Skeletal muscle tissue (tissue), 5 donors: Measurements from ENCODE around the gene ZNF541. TPM values are rescaled to one million over a fixed set of nuclear protein-coding genes. Genes with fewer than 3 reads are reported as not detected.

Source experiments
- H3K27ac ChIP-seq: one replicate; pipeline ENCODE4 v1.7.0; 2013; ENCODE audit warnings: mild to moderate bottlenecking, low read depth, low read length, inconsistent platforms
- H3K27me3 ChIP-seq, 3 donors: one replicate each; pipeline ENCODE4 v1.7.0; 2013; ENCODE audit warnings: low read length in 3 of 3; ENCODE audit not compliant: control insufficient read depth in 3 of 3, insufficient read depth in 3 of 3
- H3K36me3 ChIP-seq, 3 donors: one replicate each; pipeline ENCODE4 v1.7.0; 2013; ENCODE audit warnings: low read length in 3 of 3; ENCODE audit not compliant: control insufficient read depth in 3 of 3, insufficient read depth in 3 of 3
- H3K4me1 ChIP-seq, 3 donors: one replicate each; pipeline ENCODE4 v1.7.0; 2013; ENCODE audit warnings: low read length in 3 of 3, mild to moderate bottlenecking in 3 of 3; ENCODE audit not compliant: control insufficient read depth in 3 of 3, insufficient read depth in 3 of 3
- H3K4me3 ChIP-seq, 3 donors: one replicate each; pipeline ENCODE4 v1.7.0; 2013; ENCODE audit warnings: low read length in 3 of 3
- H3K9ac ChIP-seq, 3 donors: one replicate each; pipeline ENCODE4 v1.7.0; 2013; ENCODE audit warnings: low read length in 3 of 3, mild to moderate bottlenecking in 3 of 3, moderate library complexity in 2 of 3, low read depth in 1 of 3
- H3K9me3 ChIP-seq, 3 donors: one replicate each; pipeline ENCODE4 v1.7.0; 2013; ENCODE audit warnings: low read length in 3 of 3; ENCODE audit not compliant: control insufficient read depth in 3 of 3
- small RNA-seq: library from RNA; depleted of rRNA; stranded (forward); fragments of <200 nt; gene quantifications from one replicate; pipeline ENCODE3, GENCODE V24; 2014
- total RNA-seq: library from RNA; depleted of rRNA; stranded (reverse); fragments of >200 nt; gene quantifications from one replicate; pipeline ENCODE4 v1.2.3, GENCODE V29; 2014
- donor health status: Osteomylitis.

ZNF541 gene
- total RNA-seq, 1 donor from 2014 or later = not detected

- H3K9ac ChIP-seq = no peak overlapping the region
- no peak overlapping the region for H3K27ac ChIP-seq
- no peaks in the 10 kb centered on the region for H3K4me1 ChIP-seq
- H3K9me3 ChIP-seq = no peaks in the 10 kb centered on the region
- H3K36me3 ChIP-seq = no peaks in the 10 kb centered on the region
- no peak overlapping the region for H3K4me3 ChIP-seq
- peaks cover 0 to 3% (median 0%) of the 10 kb centered on the region in 3 donors for H3K27me3 ChIP-seq
Measured at GRCh38 chr19:47529018-47529742, 43.8 kb downstream of the ZNF541 start.

- H3K9me3 ChIP-seq = no peaks in the 10 kb centered on the region
- no peak overlapping the region for H3K4me3 ChIP-seq
- H3K9ac ChIP-seq = no peak overlapping the region
- peaks cover 3 to 6% (median 4%) of the 10 kb centered on the region in 3 donors for H3K4me1 ChIP-seq
- peaks cover 0 to 3% (median 0%) of the 10 kb centered on the region in 3 donors for H3K27me3 ChIP-seq
- H3K27ac ChIP-seq = no peak overlapping the region
- no peaks in the 10 kb centered on the region for H3K36me3 ChIP-seq
Measured at GRCh38 chr19:47526798-47527197, 46.1 kb downstream of the ZNF541 start.

- Histone ChIP-seq H3K9me3 (no peaks in the 10 kb centered on the region), H3K9ac (no peak overlapping the region), H3K4me1 (peaks cover 6 to 10% (median 9%) of the 10 kb centered on the region in 3 donors), H3K36me3 (no peaks in the 10 kb centered on the region), H3K27me3 (no peaks in the 10 kb centered on the region), H3K27ac (no peak overlapping the region), H3K4me3 (no peak overlapping the region)
Measured at GRCh38 chr19:47523473-47523872, 49.5 kb downstream of the ZNF541 start.

Small RNA genes lying within 50 kb of the gene (small RNA-seq; reads per million reads assigned to genes)
- gene RN7SL322P = not detected

Other genes with a start within 250 kb of the ZNF541 start
- 0.52 TPM for gene C5AR2, start 241.0 kb downstream of the ZNF541 start, total RNA-seq
- 7.8 TPM for gene DHX34, start 223.8 kb downstream of the ZNF541 start, total RNA-seq
- gene MEIS3, start 153.6 kb downstream of the ZNF541 start, total RNA-seq = 9.4 TPM
- gene SLC8A2, start 101.3 kb downstream of the ZNF541 start, total RNA-seq = under 0.01 TPM
- gene KPTN, start 88.9 kb downstream of the ZNF541 start, total RNA-seq = 2.1 TPM
- gene NAPA, start 58.1 kb downstream of the ZNF541 start, total RNA-seq = 28.2 TPM
- gene BICRA, start 36.0 kb upstream of the ZNF541 start, total RNA-seq = 3.7 TPM
- gene EHD2, start 140.3 kb upstream of the ZNF541 start, total RNA-seq = 63.2 TPM
- 93.9 TPM for gene NOP53, start 172.4 kb upstream of the ZNF541 start, total RNA-seq
- gene SELENOW, start 205.6 kb upstream of the ZNF541 start, total RNA-seq = 450 TPM
- gene TPRX1, start 231.4 kb upstream of the ZNF541 start, total RNA-seq = not detected
- gene CRX, start 248.8 kb upstream of the ZNF541 start, total RNA-seq = not detected